Caco-2 (cell line): ENCODE results near the gene PELO. TPM values are rescaled to one million over a fixed set of nuclear protein-coding genes. Genes with fewer than 3 reads are reported as not detected.
A peak's percentile ranks its signal among the peaks of the same experiment; 100 is the strongest.

Experiments used
- BruUV-seq: library from RNA; stranded (reverse); fragments of 400-500 nt; replicated peaks from 2 replicates; lab custom pipeline; 2021; lab: Mats Ljungman, UMichigan
- CTCF ChIA-PET: fragments of 300-600 bp; sonication (Branson Sonifier 250); formaldehyde crosslinking; loops from one replicate; lab custom pipeline; 2022; ENCODE audit warnings: antibody characterized with exemption; lab: Charles Lee
- POLR2A ChIA-PET: fragments of 300-600 bp; sonication (Branson Sonifier 250); formaldehyde crosslinking; loops from one replicate; lab custom pipeline; 2022; ENCODE audit warnings: antibody characterized with exemption; lab: Charles Lee
- DNase-seq, 2 experiments: peaks; one replicate each; pipeline versions ENCODE4 v3.0.0 to v3.0.0-alpha.2; 2020 to 2022
- H3K27me3 ChIP-seq: replicated peaks from 2 replicates; pipeline ENCODE4 v1.6.0; 2011; ENCODE audit warnings: low read length; ENCODE audit not compliant: control insufficient read depth, insufficient read depth
- H3K36me3 ChIP-seq: 2 replicates; pipeline ENCODE4 v1.5.1; 2011; ENCODE audit warnings: low read length; ENCODE audit not compliant: control insufficient read depth, insufficient read depth
- H3K4me1 ChIP-seq: fragments of 250-450 bp; sonication (Bioruptor Pico); 2 replicates; pipeline ENCODE4 v1.5.1; 2020; ENCODE audit warnings: mild to moderate bottlenecking
- H3K4me3 ChIP-seq: 2 replicates; pipeline ENCODE4 v1.5.1; 2011; ENCODE audit warnings: low read depth, mild to moderate bottlenecking, control low read depth, low read length
- H3K9me3 ChIP-seq: fragments of 250-450 bp; sonication (Bioruptor Pico); 2 replicates; pipeline ENCODE4 v1.5.1; 2020; ENCODE audit warnings: mild to moderate bottlenecking, moderate library complexity
- H3K27ac Mint-ChIP-seq: one replicate; pipeline ENCODE4 v1.8.0; 2022; ENCODE audit warnings: mixed read lengths; ENCODE audit not compliant: unreplicated experiment
- H3K27me3 Mint-ChIP-seq: one replicate; pipeline ENCODE4 v1.8.0; 2022; ENCODE audit warnings: mixed read lengths; ENCODE audit not compliant: insufficient read depth, unreplicated experiment
- H3K36me3 Mint-ChIP-seq: one replicate; pipeline ENCODE4 v1.8.0; 2022; ENCODE audit warnings: mild to moderate bottlenecking, mixed read lengths; ENCODE audit not compliant: insufficient read depth, unreplicated experiment
- H3K4me1 Mint-ChIP-seq: one replicate; pipeline ENCODE4 v1.8.0; 2022; ENCODE audit warnings: low read depth, mixed read lengths; ENCODE audit not compliant: unreplicated experiment
- H3K4me3 Mint-ChIP-seq: one replicate; pipeline ENCODE4 v1.8.0; 2022; ENCODE audit warnings: mild to moderate bottlenecking, moderate library complexity, mixed read lengths; ENCODE audit not compliant: unreplicated experiment
- H3K9me3 Mint-ChIP-seq: one replicate; pipeline ENCODE4 v1.8.0; 2022; ENCODE audit warnings: mixed read lengths; ENCODE audit not compliant: unreplicated experiment
- intact Hi-C: fragments of 100-400 bp; cut with micrococcal nuclease; formaldehyde crosslinking; loops from one replicate; pipeline ENCODE4 v1.10.0; 2022; ENCODE audit not compliant: unreplicated experiment
- total RNA-seq: library from RNA; stranded (reverse); gene quantifications from 2 replicates; pipeline ENCODE4 v1.2.3, GENCODE V29; 2022
- TF ChIP-seq, protein P1 (sequence below), 2 experiments: fragments of 200-600 bp in 1 of 2; IDR thresholded peaks; 1 replicate in 1 of 2; 2 replicates in 1 of 2; pipeline versions ENCODE4 v1.5.1 to v1.8.0; 2011 to 2022; ENCODE audit warnings: antibody characterized with exemption in 1 of 2, control low read depth in 1 of 2, inconsistent platforms in 1 of 2, low read depth in 1 of 2, low read length in 1 of 2, mild to moderate bottlenecking in 1 of 2, moderate library complexity in 1 of 2; ENCODE audit not compliant: insufficient read depth in 1 of 2, severe bottlenecking in 1 of 2, unreplicated experiment in 1 of 2

PELO gene
- total RNA-seq, 1 experiment from 2014 or later, result 25.9 TPM

DNA sequence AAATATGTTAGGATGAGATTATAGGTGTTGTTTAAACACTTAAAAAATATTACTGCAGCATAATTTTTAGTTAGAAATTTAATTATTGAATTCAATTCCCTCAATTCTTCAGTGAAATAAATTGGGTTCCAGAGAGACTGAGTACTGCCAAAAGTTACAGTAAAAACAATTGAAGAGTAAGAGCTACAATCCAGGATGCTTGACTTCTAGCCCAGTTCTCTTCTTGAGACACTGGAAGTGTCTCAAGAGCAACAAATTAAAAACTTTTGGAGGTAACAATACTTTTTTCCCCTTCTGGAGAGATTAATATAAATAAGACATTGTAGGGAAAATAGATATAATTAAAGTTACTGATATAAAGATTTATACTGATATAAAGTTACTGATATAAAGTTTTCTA lies 8.3 kb downstream of the PELO start:
- H3K4me1 ChIP-seq, result peaks cover 47% of the 10 kb centered on the region
- no peaks in the 10 kb centered on the region for H3K27me3 ChIP-seq
- ChIA-PET CTCF (interaction anchor here (1.6 kb wide), 1 partner anchor 8 kb away, joined by 4 read pairs; the partner anchor contains the start of genes ITGA1 and PELO), POLR2A (no interaction called here)
- intact Hi-C loops, result no loop called here
- Mint-ChIP-seq H3K27me3 (no peaks in the 10 kb centered on the region), H3K4me1 (peaks cover 31% of the 10 kb centered on the region), H3K36me3 (peaks cover 18% of the 10 kb centered on the region), H3K4me3 (no peak overlapping the region), H3K9me3 (no peaks in the 10 kb centered on the region), H3K27ac (no peak overlapping the region)
- no TSS peak for BruUV-seq
- no peaks in the 10 kb centered on the region for H3K36me3 ChIP-seq
- DNase-seq, result no peak
- TF ChIP-seq, protein P1, sequence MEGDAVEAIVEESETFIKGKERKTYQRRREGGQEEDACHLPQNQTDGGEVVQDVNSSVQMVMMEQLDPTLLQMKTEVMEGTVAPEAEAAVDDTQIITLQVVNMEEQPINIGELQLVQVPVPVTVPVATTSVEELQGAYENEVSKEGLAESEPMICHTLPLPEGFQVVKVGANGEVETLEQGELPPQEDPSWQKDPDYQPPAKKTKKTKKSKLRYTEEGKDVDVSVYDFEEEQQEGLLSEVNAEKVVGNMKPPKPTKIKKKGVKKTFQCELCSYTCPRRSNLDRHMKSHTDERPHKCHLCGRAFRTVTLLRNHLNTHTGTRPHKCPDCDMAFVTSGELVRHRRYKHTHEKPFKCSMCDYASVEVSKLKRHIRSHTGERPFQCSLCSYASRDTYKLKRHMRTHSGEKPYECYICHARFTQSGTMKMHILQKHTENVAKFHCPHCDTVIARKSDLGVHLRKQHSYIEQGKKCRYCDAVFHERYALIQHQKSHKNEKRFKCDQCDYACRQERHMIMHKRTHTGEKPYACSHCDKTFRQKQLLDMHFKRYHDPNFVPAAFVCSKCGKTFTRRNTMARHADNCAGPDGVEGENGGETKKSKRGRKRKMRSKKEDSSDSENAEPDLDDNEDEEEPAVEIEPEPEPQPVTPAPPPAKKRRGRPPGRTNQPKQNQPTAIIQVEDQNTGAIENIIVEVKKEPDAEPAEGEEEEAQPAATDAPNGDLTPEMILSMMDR (IDR thresholded peaks at IDR 0.05; ENCODE audit: insufficient read depth in 1 of 2, low read depth in 1 of 2, low read length in 1 of 2, severe bottlenecking in 1 of 2, unreplicated experiment in 1 of 2), result no peak
- H3K4me3 ChIP-seq, result no peak overlapping the region
- H3K9me3 ChIP-seq, result no peaks in the 10 kb centered on the region

DNA sequence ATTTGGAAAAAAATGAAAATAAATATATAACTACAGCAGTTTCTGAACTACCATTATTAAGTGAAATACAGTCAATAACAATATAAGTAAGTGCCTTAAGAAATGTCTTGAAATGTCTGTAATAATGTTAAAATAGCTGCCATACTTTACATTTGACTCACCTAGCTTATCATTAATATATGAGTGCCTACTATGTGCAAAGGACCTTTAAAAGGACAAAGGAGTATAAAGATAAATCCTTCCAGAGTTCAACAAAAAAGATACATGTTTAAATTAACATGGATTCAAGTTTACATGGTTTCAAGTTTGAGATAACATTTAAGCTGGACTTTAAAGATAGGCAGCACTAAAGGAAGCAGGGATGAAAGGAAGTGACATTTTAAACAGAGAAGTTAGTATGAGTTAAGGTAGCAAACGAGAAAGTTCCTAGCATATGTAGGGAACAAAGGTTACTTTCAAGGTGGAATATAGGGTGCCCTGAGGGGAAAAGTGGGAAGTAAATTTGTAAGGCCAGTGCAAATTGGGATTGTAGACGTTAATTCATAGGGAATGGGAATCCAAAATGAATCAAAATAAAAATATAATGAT lies 8.9 kb downstream of the PELO start:
- Mint-ChIP-seq H3K36me3 (peaks cover 24% of the 10 kb centered on the region), H3K27me3 (no peaks in the 10 kb centered on the region), H3K9me3 (no peaks in the 10 kb centered on the region), H3K4me3 (peak overlapping the region; percentile 8), H3K4me1 (peaks cover 29% of the 10 kb centered on the region), H3K27ac (peak overlapping the region; percentile 42)
- TF ChIP-seq, protein P1 (IDR thresholded peaks at IDR 0.05; ENCODE audit: insufficient read depth in 1 of 2, low read depth in 1 of 2, low read length in 1 of 2, severe bottlenecking in 1 of 2, unreplicated experiment in 1 of 2), result no peak
- intact Hi-C loops, result no loop called here
- H3K4me1 ChIP-seq, result peaks cover 49% of the 10 kb centered on the region
- no peaks in the 10 kb centered on the region for H3K27me3 ChIP-seq
- ChIA-PET CTCF (interaction anchor here (1.6 kb wide), 1 partner anchor 9 kb away, joined by 4 read pairs; the partner anchor contains the start of genes ITGA1 and PELO), POLR2A (no interaction called here)
- no TSS peak for BruUV-seq
- no peaks in the 10 kb centered on the region for H3K9me3 ChIP-seq
- H3K4me3 ChIP-seq, result no peak overlapping the region
- DNase-seq, result no peak
- no peaks in the 10 kb centered on the region for H3K36me3 ChIP-seq

DNA sequence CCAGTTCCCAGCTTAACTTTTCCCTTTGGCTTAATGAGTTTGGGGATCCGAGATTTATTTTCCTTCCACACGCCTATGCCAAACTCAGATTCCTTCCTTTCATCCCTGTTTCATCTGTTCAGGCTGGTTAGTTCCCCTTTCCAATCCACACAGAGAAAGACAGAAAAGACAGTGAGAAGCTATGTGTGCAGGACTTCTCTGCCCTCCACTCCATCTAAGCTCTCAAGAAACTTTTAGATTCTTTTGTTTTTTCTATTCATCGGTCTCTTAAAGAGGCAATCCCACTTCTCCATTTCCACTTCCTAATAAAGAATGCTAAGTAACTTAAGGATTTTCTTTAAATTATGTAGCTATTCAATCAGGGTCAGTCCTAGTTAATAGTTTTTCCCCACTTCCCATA lies 11.2 kb downstream of the PELO start:
- Mint-ChIP-seq H3K27ac (peak overlapping the region; percentile 50), H3K9me3 (no peaks in the 10 kb centered on the region), H3K36me3 (peaks cover 26% of the 10 kb centered on the region), H3K4me1 (peaks cover 29% of the 10 kb centered on the region), H3K27me3 (no peaks in the 10 kb centered on the region), H3K4me3 (peak overlapping the region; percentile 92)
- Histone ChIP-seq H3K36me3 (no peaks in the 10 kb centered on the region), H3K9me3 (no peaks in the 10 kb centered on the region), H3K4me3 (peak overlapping the region; percentile 76), H3K4me1 (peaks cover 51% of the 10 kb centered on the region), H3K27me3 (no peaks in the 10 kb centered on the region)
- intact Hi-C loops, result no loop called here
- TF ChIP-seq, protein P1 (IDR thresholded peaks at IDR 0.05; ENCODE audit: insufficient read depth in 1 of 2, low read depth in 1 of 2, low read length in 1 of 2, severe bottlenecking in 1 of 2, unreplicated experiment in 1 of 2), result no peak
- BruUV-seq, result no TSS peak
- ChIA-PET CTCF (interaction anchor here (1.7 to 2.1 kb wide), 3 partner anchors 9 to 117 kb away, joined by 9 to 23 read pairs (median 11); partner anchors contain the start of genes ITGA1 and PELO), POLR2A (interaction anchor here (0.6 to 2.0 kb wide), 8 partner anchors 8 to 985 kb away, joined by 3 to 19 read pairs (median 5); partner anchors contain the start of genes ITGA1 and PELO)
- no peak for DNase-seq
